Kidney (tissue), 14 donors: ENCODE measurements around the gene HDGF. TPM values are rescaled to one million over a fixed set of nuclear protein-coding genes. Genes with fewer than 3 reads are reported as not detected.
"Not testable (repeated sequence)": the region's sequence is repeated elsewhere in the genome, so short reads cannot be mapped to it uniquely, and the experiment has no call there.

Experiments used
- DNase-seq, 5 donors: peaks; one replicate each; pipeline ENCODE4 v3.0.0-alpha.2; 2013 to 2020
- FAIRE-seq: peaks from 2 replicates; lab custom pipeline; 2012; peaks lifted over from hg19 to GRCh38; lab: Jason Lieb, UNC
- H3K27ac ChIP-seq, 2 donors: one replicate each; pipeline ENCODE4 v1.7.0; 2013; ENCODE audit warnings: low read depth in 2 of 2, low read length in 2 of 2, inconsistent platforms in 1 of 2
- H3K27me3 ChIP-seq: one replicate; pipeline ENCODE4 v1.7.1; 2013; ENCODE audit warnings: low read length, inconsistent platforms; ENCODE audit not compliant: control insufficient read depth, insufficient read depth
- H3K36me3 ChIP-seq, 3 donors: one replicate each; pipeline versions ENCODE4 v1.7.0 to v1.7.1; 2013; ENCODE audit warnings: low read length in 3 of 3, control low read depth in 1 of 3, inconsistent platforms in 1 of 3; ENCODE audit not compliant: insufficient read depth in 3 of 3, control insufficient read depth in 2 of 3
- H3K4me1 ChIP-seq, 3 donors: one replicate each; pipeline versions ENCODE4 v1.7.0 to v1.7.1; 2013; ENCODE audit warnings: low read length in 3 of 3, inconsistent platforms in 1 of 3, low read depth in 1 of 3; ENCODE audit not compliant: control insufficient read depth in 2 of 3, insufficient read depth in 2 of 3
- H3K4me3 ChIP-seq, 3 donors: one replicate each; pipeline versions ENCODE4 v1.7.0 to v1.8.1; 2013; ENCODE audit warnings: low read length in 3 of 3, control low read depth in 1 of 3, inconsistent platforms in 1 of 3
- H3K9ac ChIP-seq, 3 donors: one replicate each; pipeline versions ENCODE4 v1.7.0 to v1.7.1; 2013; ENCODE audit warnings: low read length in 3 of 3, control low read depth in 1 of 3, inconsistent platforms in 1 of 3
- H3K9me3 ChIP-seq, 3 donors: one replicate each; pipeline versions ENCODE4 v1.7.0 to v1.7.1; 2013; ENCODE audit warnings: low read length in 3 of 3, control low read depth in 1 of 3, inconsistent platforms in 1 of 3; ENCODE audit not compliant: control insufficient read depth in 2 of 3, insufficient read depth in 1 of 3
- intact Hi-C: fragments of 100-400 bp; cut with DNase I; formaldehyde crosslinking; loops from one replicate; pipeline ENCODE4 v1.11.1; 2022
- polyA plus RNA-seq: library from polyadenylated mRNA; stranded (reverse); fragments of 350-450 nt; fragmentation: Illumina TruSeq; extraction: RNeasy Lipid Tissue Mini Kit (QIAGEN cat#74804); gene quantifications from one replicate; pipeline ENCODE4 v1.2.3, GENCODE V29; 2014; ENCODE audit warnings: low read depth, low replicate concordance; ENCODE audit not compliant: insufficient read depth
- total RNA-seq: library from RNA; stranded (reverse); fragmentation: NEBNext Ultra II Directional; extraction: Animal tissue kit (Norgen Biotek cat#: 25700); gene quantifications from one replicate; pipeline ENCODE4 v1.2.1, GENCODE V29; 2021
- TF ChIP-seq, protein P1 (sequence below): IDR thresholded peaks from 3 replicates; pipeline ENCODE4 v1.5.1; 2012; ENCODE audit warnings: mild to moderate bottlenecking, moderate library complexity, borderline replicate concordance; ENCODE audit not compliant: insufficient read depth; ENCODE audit errors: extremely low read depth
- donor health status: control.
- donor health status: control.
- donor health status: control.
- donor health status: control.
- donor health status: control.
- donor health status: DM: yes; HTN: yes; CAD: no.
- donor health status: Normal renal cell carcinoma (clear cell type).

The HDGF gene
- total and polyA plus RNA-seq, 2 donors from 2014 or later = 198 to 206 TPM

DNA sequence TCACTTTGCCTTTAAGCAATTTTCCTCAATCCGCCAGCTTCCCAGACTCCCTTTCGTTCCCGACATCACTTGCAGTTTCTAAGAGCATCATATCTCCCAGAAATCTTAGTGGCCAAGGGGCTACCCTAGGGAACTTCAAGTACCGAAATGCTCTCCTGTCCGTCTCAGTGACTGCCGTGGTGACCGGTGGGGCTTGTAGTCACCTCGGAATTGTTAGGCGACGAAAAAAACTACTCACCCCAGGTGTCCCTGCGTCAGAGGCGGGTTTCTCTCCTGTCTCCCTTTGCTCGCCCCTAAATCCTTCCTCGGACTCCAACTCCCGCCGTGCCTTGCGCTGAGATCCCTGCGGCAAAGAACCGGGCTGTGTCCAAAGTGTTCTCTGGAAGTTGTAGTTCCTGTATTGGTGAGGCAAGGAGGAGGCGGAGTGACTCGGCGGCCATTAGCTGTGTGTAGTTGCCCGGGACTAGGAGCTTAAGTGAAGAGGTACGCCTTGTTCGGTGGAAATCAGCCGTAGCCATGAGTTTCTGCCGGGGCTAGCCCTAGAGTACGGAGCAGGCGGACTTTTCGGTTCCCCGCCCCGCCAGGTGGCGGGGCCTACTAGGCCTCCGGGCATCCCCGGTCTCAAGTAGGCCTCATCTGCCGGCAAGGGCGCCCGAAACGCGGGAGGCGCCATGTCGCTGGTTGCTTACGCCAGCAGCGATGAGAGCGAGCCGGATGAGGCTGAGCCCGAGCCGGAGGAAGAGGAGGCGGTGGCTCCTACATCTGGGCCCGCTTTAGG is 15.8 kb upstream of the HDGF start, which contains the start of gene PRCC:
PRCC (plus strand) TSS at position 435 of the 778 bp plus-strand sequence; CDS start at position 672, 237 bp downstream.
- TF ChIP-seq, protein P1, sequence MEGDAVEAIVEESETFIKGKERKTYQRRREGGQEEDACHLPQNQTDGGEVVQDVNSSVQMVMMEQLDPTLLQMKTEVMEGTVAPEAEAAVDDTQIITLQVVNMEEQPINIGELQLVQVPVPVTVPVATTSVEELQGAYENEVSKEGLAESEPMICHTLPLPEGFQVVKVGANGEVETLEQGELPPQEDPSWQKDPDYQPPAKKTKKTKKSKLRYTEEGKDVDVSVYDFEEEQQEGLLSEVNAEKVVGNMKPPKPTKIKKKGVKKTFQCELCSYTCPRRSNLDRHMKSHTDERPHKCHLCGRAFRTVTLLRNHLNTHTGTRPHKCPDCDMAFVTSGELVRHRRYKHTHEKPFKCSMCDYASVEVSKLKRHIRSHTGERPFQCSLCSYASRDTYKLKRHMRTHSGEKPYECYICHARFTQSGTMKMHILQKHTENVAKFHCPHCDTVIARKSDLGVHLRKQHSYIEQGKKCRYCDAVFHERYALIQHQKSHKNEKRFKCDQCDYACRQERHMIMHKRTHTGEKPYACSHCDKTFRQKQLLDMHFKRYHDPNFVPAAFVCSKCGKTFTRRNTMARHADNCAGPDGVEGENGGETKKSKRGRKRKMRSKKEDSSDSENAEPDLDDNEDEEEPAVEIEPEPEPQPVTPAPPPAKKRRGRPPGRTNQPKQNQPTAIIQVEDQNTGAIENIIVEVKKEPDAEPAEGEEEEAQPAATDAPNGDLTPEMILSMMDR = peak; percentile 12

DNA sequence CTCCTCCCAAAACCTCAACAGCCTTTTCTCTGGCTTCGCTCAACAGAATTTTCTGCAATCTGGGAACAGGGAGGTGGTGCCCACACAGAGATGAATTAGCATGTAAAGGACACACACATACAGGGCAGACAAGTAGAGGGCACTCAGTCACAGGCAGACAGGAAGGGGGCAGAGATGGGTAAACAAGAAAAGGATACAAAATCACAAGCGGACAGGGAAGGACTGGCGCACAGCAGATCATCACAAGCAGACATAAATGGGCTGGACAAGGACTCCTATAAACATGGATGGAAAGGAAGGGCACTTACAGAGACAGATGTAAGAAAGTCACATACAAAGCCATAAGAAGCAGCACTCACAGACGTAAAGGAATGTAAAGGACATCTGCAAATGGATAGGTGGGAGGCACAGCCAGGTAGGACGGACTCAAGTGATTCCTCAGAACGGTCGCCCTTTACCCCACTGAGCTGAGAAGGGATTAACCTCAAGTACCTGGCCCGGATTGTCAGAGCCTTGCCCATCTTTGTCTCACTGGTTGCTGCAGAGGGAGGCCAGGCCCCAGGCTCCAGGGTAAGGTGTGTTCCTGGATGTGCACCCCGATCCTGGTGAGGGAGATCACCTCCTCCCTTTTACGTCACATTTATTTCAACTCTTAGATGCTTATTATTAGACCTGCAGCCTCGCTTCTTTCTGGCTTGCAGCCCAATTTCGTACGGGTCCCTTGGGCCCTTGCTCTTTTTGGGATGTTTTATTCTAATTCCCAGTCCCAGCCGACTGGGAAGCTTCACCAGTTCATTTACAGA is 15.0 kb upstream of the HDGF start:
- Histone ChIP-seq H3K27me3 (no peaks in the 10 kb centered on the region), H3K4me3 (peak overlapping the region; percentile 81 to 98 (median 92)), H3K9me3 (no peaks in the 10 kb centered on the region), H3K4me1 (peaks cover 0 to 22% (median 16%) of the 10 kb centered on the region in 3 donors), H3K36me3 (peaks cover 0 to 7% (median 6%) of the 10 kb centered on the region in 3 donors), H3K27ac (peak overlapping the region; percentile 76 to 96), H3K9ac (peak overlapping the region; percentile 86 to 93 (median 88))
- FAIRE-seq (no peak), DNase-seq (peak in 2 of 5 donors; percentile 40 to 58)
- intact Hi-C loops = no loop called here
- TF ChIP-seq, protein P1 = no peak

More for the DNA sequence above, 15.8 kb upstream of the HDGF start, which contains the start of gene PRCC:
- peaks cover 0 to 7% (median 6%) of the 10 kb centered on the region in 3 donors for H3K36me3 ChIP-seq
- intact Hi-C loops = no loop called here
- H3K27ac ChIP-seq = peak within 1 kb of the TSS; percentile 94 to 96
- peak within 1 kb of the TSS; percentile 81 to 98 (median 96) for H3K4me3 ChIP-seq
- peak within 1 kb of the TSS; percentile 86 to 99 (median 93) for H3K9ac ChIP-seq
- no peaks in the 10 kb centered on the region for H3K9me3 ChIP-seq
- peak; percentile 96 for FAIRE-seq
- peaks cover 0 to 22% (median 16%) of the 10 kb centered on the region in 3 donors for H3K4me1 ChIP-seq
- no peaks in the 10 kb centered on the region for H3K27me3 ChIP-seq
- peak; percentile 99 to 100 (median 100) for DNase-seq

DNA sequence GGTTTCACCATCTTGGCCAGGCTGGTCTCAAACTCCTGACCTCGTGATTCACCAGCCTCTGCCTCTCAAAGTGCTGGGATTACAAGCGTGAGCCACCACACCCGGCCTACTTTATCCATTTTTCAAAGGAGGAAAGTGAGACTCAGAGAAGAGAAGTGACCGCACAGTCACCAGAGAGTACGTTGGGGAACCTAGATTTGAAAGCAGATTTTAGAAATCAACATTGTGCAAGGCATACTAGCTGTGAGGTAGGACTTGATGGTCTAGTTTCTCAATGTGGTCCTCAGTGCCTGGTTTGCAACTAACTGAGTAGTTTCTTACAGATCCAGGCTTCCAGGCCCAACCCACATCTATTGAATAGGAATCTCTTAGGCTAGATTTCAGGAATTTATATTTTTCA is 14.2 kb upstream of the HDGF start:
- peaks cover 0 to 16% (median 14%) of the 10 kb centered on the region in 3 donors for H3K4me1 ChIP-seq
- H3K9me3 ChIP-seq = no peaks in the 10 kb centered on the region
- no peak overlapping the region for H3K27ac ChIP-seq
- intact Hi-C loops = no loop called here
- H3K27me3 ChIP-seq = no peaks in the 10 kb centered on the region
- DNase-seq (no peak), FAIRE-seq (no peak)
- peaks cover 0 to 3% (median 0%) of the 10 kb centered on the region in 3 donors for H3K36me3 ChIP-seq
- H3K4me3 ChIP-seq = peak overlapping the region in 2 of 3 donors; percentile 92 to 98
- no peak overlapping the region for H3K9ac ChIP-seq
- TF ChIP-seq, protein P1 = no peak

DNA sequence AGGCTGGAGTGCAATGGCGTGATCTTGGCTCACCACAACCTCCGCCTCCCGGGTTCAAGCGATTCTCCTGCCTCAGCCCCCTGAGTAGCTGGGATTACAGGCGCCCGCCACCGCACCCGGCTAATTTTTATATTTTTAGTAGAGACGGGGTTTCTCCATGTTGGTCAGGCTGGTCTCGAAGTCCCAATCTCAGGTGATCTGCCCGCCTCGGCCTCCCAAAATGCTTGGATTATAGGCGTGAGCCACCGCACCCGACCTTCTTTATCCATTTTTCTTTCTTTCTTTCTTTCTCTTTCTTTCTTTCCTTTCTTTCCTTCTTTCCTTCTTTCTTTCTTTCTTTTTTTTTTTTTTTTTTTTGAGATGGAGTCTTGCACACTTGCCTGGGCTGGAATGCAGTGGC is 13.7 kb upstream of the HDGF start:
- intact Hi-C loops, H3K9ac ChIP-seq, FAIRE-seq, H3K27ac ChIP-seq, DNase-seq, H3K27me3 ChIP-seq, H3K4me3 ChIP-seq, H3K36me3 ChIP-seq, H3K9me3 ChIP-seq: not testable (repeated sequence)
- H3K4me1 ChIP-seq = peaks cover 0 to 16% (median 14%) of the 10 kb centered on the region in 3 donors
